HuH-7.5 (cell line): Measurements from ENCODE around the gene RPLP2.

Experiments
- DNase-seq: peaks from one replicate; pipeline ENCODE4 v3.0.0; 2011; ENCODE audit warnings: low spot score

RPLP2 gene

DNA sequence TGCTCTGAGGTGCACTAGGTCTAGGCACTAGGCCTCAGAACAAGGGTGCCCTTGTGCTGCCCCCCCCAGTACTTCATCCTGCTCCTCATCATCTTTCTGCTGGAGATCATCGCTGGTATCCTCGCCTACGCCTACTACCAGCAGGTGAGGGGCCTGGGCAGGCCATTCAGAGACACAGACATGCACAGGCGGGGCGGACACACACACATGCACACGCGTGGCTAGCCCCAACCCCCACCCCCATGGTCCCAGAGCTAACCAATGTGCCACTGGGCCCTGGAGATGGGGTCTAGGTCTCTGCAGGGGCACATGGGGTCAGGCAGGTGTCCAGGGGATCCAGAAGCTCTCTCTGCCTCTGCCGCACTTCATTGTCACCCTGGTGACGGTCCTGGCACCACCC, 26.9 kb downstream of the RPLP2 start:
- no peak for DNase-seq

DNA sequence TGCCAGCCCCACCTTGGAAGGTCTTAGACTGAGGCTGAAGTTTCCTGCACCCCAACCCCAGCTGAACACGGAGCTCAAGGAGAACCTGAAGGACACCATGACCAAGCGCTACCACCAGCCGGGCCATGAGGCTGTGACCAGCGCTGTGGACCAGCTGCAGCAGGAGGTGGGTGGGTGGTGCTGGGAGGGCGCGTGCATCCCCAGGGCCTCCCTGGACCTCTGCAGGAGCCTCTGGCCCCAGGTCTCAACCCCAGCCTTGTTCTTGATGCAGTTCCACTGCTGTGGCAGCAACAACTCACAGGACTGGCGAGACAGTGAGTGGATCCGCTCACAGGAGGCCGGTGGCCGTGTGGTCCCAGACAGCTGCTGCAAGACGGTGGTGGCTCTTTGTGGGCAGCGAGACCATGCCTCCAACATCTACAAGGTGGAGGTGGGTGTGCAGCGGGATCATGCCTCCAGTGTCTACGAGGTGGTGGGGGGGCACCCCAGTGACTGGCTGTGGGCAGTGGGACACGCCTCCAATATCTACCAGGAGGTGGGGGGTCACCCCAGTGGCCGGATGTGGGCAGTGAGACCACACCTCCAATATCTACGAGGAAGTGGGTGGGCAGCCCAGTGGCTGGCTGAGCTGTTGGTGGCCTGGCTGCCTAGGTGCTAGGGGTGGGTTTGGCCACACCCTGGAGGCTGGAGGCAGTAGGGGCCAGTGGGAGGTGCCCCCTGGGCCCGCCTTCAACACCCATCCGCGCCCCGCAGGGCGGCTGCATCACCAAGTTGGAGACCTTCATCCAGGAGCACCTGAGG, 27.6 kb downstream of the RPLP2 start:
- DNase-seq, result no peak

DNA sequence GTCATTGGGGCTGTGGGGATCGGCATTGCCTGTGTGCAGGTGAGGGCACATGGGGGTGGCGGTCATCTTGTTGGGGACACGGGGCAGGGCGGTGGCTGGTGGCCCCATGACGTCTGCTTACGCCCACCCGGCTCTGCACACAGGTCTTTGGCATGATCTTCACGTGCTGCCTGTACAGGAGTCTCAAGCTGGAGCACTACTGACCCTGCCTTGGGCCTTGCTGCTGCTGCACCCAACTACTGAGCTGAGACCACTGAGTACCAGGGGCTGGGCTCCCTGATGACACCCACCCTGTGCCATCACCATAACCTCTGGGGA, 28.2 kb downstream of the RPLP2 start:
- DNase-seq, result no peak

DNA sequence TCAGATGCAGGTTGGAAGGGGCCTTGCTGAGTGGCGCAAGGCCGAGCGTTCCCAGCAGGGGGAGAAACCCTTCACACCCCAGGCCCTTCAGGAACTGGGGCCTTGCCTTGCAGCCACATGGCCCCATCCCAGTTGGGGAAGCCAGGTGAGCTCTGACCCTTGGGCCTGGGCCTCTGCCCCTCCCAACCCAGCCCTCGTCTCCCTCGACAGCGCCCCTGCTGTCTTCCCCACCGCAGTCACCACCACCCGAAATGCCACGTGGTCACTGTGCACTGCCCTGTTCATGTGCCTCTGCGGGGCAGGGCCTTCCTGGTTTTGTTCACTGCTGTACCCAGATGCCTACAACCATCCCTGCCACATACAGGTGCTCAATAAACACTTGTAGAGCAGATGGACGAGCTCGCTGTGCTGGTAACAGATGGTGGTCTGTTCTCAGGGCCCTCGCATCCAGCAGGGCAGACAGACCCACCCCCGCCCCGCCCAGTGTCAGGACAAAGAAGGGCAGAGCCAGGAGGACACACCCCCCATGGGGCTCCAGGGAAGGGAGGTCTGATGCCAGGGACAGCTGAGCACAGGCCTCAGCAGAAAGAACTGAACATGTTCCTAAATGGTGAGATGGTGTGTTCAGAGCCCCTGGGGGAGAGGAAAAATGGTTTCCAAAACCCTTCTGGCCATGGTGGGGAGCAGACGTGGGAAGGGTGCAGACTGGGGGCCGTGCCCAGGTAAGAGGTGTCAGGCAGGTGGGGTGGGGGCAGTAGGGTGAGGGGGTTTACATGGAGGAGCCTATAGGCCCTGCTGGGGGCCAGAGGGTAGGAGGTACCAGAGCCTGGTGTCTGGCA, 28.9 kb downstream of the RPLP2 start:
- DNase-seq, result no peak

- no peak for DNase-seq
Measured at GRCh38 chr11:839280-839623, 29.5 kb downstream of the RPLP2 start.

GRCh38 chr11:839875-840617, 30.3 kb downstream of the RPLP2 start:
- no peak for DNase-seq

DNA sequence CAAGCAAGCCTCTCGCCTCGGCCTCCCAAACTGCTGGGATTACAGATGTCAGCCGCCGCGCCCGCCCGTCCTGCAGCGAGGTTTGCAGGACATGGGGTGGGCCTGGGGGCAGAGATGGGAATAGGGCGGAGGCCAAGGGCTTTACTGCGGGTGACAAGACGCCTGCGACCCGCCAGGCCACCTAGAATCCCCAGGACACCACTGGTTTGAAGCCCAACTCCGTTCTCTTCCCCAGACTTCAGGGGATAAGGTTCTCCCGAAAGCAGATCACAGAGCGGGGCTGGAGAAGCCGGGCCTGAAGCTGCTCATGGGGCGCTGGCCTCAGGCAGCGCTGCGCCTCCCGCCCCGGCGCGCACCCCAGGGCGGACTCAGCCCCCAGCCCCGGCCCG, 32.2 kb downstream of the RPLP2 start:
- no peak for DNase-seq

DNA sequence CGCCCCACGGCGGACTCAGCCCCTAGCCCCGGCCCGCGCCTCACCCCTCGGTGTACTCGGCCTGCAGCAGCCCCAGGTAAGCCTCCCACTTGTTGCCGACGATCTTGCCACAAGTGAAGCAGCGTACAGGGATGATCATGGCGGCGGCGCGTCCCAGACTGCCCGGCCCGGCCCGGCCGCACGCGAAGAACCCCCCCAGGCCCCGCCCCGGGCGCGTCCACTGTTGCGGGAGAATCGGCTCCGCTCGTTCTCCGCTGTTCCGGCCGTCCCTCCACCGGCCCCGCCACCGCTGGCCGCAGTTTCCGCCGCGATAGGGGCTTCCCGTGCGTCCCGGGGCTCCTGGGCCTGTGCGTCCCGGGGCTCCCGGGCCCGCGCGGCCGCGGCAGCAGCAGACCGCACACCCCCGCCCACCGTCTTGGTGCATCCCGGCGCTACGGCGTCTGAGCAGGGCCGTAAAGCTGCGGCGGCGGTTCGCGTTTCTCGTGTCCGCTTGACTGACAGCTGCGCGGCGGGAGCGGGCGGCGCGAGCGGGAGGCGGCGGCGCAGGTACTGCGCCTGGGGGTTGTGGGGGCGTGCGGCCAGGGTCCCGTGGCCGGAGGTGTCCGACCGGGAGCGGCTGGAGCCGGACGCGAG, 32.7 kb downstream of the RPLP2 start, which contains the start of the genes POLR2L and TSPAN4:
POLR2L (minus strand) TSS at position 160 of the 633 bp plus-strand sequence; CDS start at position 139, 21 bp downstream.
TSPAN4 (plus strand) TSS at position 483 of the 633 bp plus-strand sequence. CDS start 7,453 bp downstream, outside the sequence.
- DNase-seq, result peak; percentile 84

DNA sequence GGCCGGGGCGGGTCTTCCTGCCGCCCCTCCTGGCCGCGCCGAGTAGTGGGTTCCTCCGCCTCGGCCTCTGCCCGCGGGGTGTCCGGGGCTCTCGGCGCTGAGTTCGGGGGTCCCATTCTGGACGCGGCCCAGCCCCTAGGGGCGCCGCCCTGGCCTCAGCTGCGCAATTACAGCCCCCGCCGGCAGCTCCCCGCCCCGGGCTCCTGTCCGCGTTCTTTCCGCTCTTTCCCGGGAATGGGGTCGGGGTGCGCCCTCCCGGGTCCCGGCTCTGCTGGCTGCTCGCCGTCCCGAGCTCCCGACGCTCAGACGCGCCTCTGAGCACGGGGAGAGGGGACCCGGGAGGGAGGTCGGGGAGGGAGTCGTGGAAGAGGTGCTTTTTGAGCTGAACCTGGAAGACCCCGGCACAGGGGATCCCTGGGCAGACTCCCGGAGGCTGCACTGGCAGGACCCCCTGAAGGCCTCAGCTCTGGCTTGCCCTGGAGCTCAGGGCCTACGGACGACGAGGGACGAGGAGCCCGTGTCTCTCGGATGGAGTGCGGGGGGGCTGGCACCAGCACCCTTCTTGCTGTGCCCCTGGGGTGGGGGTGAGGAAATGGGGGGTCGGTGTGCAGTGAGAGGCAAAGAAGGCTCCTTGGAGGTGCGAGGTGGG, 33.4 kb downstream of the RPLP2 start:
- DNase-seq, result no peak

DNA sequence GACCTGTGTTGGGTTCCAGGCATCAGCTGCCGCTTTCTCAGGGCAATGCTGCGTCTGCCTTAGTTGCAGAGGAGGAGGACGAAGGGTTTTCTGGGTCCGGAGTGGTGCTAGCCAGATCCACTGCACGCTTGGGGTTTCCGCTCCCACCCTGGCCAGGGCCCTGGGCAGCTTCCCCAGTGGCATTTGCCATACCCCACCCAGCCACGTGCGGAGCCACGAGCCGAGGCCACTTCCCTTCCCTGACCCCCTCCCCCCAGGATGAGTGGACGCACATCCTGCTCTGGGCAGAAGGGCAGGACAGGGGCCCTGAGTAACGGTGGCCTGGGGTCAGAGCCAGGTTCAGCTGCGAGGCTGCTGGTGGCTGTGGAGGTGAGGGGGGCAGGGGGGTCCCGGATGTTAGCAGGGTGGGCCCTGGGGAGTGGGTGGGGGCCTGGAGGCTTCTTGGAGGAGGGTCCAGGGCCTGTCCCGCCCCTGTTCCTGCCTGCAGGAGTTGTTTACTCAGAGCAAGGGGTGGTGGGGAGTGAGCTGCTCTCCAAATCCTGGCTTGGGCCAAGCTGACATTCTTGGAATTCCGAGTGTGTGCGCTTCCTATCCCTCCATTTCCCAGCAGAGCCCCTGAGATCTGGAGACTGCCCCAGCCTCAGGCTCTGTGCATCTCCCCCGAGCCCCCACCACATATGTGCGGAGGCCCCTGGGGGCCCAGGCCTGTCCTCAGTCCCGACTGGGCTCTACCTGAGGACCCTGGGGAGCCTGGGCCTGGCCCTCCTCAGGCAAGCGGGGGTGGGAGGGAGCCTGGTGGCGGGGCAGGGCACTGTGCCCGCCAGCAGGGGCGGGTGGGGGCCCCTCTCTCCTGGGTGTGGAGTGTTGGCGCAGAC, 34.3 kb downstream of the RPLP2 start:
- peak; percentile 94 for DNase-seq

DNA sequence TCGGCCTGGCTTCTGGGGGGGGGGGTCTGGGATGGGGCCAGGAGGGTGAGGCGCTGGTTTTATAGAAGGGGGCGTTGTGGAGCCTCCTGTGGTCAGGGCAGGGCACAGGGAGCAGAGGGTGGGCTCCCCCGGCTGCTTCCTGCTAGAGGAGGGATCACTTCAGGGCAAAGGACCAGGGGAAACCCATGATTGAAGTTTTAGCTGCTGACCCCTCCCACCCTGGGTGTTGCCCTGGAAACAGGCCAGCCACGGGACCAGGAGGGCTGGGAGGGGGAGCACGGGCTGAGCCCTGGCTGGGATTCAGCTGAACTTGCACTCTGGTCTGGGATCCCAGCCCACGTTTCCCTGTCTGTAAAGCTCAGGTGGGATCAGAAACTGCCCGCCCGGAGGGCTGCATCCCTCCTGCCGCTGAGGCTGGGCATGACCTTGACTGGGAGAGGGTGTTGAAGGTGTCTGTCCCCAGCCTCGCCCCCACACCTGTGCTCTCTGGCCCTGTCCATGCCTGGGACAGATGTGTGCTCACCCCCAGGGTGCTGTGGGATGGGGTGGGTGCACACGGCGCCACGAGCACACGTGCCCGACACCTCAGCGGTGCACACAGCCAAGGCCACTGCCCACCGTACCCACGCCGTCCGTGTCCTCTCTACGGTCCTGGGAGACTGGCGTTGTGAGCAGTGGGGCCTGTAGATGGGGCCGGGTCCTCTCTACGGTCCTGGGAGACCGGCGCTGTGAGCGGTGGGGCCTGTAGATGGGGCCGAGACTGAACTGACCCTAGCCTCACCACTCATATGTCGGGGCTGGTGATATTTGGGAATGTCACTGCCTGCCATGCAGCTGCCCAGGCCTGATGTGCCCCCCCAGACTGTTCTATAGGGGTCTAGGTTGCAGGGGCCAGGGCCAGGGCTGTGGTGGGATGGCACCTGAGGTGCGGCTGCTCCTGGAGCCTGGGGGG, 35.2 kb downstream of the RPLP2 start:
- DNase-seq, result peak; percentile 86

DNA sequence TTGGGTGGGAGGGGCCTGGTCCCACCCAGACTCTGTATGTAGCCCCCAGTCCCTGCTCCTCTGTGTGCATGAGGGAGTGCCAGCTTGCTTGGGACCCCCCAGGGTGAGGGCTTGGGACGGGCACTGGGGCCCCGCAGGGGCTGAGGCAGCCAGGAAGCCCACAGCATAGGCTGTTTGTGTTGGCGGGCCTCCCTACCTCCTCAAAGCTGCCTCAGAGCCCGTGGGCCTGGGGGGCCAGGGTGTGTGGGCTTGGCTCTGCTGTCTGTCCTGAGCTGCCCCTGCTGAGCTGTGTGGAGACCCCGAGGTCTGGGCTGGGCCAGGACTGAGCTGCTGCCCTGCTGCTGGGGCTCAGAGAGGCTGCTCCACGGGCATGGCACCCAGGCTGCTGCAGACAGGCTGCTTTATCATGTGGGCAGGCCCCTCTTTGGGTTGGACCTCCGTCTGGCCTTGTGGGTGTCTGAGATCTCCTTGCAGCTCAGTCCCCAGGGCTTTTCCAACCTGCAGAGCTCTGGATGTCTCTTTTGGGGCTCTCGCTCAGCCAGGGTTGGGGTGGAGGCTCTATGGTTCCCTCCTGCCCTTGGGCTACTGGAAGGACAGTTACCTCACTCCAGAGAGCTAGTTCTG, 36.2 kb downstream of the RPLP2 start:
- no peak for DNase-seq

GRCh38 chr11:846496-847098, 36.8 kb downstream of the RPLP2 start:
- DNase-seq, result no peak

DNA sequence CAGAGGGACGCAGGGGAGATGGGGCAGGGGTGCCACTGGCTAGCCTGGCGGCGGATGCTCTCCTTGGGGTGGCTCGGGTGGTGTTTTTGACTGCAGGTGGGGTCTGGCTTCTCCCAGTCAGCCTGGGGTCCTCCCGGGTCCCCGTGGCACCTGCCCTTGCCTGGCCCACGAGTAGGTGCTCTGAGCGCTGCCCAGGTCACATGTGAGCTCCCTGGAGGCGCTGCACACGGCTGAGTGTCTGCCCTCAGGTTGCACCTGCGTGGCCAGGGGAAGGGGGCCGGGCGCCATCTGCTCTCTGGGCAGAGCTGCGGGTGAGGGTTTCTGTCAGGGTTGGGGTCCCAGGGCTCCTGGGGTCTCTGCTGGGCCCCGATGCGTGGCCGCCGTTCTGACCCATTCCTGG, 38.1 kb downstream of the RPLP2 start:
- DNase-seq, result no peak

GRCh38 chr11:848380-848931, 38.7 kb downstream of the RPLP2 start:
- DNase-seq, result peak; percentile 94

- DNase-seq, result no peak
Measured at GRCh38 chr11:849104-849824, 39.5 kb downstream of the RPLP2 start.

- DNase-seq, result no peak
Measured at GRCh38 chr11:849951-850774, 40.4 kb downstream of the RPLP2 start.
